Measurements from ENCODE around the gene MACC1.
"Not testable (repeated sequence)": the region's sequence is repeated elsewhere in the genome, so short reads cannot be mapped to it uniquely, and the experiment has no call there.

MACC1 gene

DNA sequence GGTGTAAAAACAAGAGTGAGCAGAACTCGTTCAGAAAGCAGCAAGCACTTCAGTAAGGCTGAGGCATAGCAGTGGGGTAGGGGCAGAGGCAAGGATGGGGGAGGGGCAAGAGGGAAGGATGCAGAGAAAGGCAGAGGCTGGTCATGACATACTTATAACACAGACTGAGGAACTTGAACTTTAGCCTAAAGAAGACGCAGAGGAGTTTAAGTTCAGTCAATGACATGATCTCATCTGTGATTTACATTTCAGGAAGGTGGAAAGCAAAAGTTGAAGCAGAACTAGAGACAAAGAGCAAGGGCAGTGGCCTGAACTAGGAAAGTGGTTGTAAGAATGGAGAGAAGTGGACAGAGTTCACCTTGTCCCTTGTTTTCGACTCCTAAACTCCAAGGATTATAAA is 15.8 kb downstream of the MACC1 start:
- Mint-ChIP-seq H3K27ac (no peak overlapping the region), H3K4me3 (no peak overlapping the region), H3K4me1 (ENCODE audit: low read depth) (peaks cover 4% of the 10 kb centered on the region), H3K27me3 (no peaks in the 10 kb centered on the region), H3K9me3 (ENCODE audit: low read depth) (no peaks in the 10 kb centered on the region), H3K36me3 (no peaks in the 10 kb centered on the region)

DNA sequence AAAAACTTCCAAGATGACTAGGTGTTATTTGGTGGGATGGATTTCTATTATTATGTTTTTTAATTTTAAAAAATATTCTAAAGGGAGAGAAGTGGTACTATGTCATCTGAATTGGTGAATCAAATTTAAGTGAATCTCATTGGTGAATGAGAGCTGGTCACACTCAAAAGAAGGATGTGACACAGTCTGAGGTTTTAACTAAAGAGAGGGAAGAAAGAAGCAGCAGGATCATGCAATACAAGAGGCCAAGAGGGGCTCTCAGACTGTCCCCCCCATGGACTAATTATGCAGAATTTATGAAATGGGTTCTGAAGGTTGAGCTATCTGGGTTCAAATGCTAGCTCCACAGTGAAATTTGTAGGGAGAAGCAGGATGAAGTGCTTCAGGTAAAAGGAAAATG is 16.2 kb downstream of the MACC1 start:
- Mint-ChIP-seq H3K36me3 (no peaks in the 10 kb centered on the region), H3K4me3 (no peak overlapping the region), H3K27me3 (no peaks in the 10 kb centered on the region), H3K27ac (no peak overlapping the region), H3K4me1 (ENCODE audit: low read depth) (peaks cover 4% of the 10 kb centered on the region), H3K9me3 (ENCODE audit: low read depth) (no peaks in the 10 kb centered on the region)

GRCh38 chr7:20200361-20200760 is 16.8 kb downstream of the MACC1 start:
- no peaks in the 10 kb centered on the region for H3K27me3 Mint-ChIP-seq
- H3K4me1 Mint-ChIP-seq (ENCODE audit: low read depth) = peaks cover 4% of the 10 kb centered on the region
- H3K4me3 Mint-ChIP-seq = no peak overlapping the region
- H3K9me3 Mint-ChIP-seq (ENCODE audit: low read depth) = no peaks in the 10 kb centered on the region
- no peak overlapping the region for H3K27ac Mint-ChIP-seq
- no peaks in the 10 kb centered on the region for H3K36me3 Mint-ChIP-seq

DNA sequence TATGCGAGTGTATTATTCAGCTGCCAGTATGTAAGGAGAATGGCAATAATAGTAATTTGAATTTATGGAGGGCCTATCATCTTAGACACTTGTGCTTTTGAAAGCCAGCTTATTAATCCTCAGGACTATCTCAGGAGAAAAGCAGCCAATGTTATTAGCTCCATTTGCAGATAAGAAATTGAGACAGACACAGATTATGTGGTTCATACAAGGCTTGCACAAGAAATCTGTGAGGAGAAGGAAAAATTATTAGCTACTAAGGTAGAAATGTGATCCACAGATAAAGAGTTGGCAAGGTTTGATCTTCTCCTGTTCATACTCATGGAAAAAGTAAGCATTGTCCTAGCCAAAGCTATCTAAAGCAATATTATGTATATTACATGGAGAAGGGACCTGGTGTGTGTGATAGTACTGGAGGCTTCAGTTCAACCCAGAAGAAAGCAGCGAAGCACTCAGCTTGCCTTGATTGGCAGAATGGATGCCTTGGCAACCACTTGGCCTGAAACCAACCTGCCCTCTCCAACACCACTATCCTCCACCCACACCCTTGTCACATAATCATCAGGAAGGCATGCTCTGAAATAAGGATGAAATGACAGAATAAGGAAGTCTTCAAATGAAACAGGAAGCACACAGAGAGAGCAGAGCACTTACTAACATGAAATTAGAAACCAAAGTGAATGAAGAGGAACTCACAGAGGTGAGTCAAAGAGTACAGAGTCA is 18.0 kb downstream of the MACC1 start:
- H3K4me1 Mint-ChIP-seq (ENCODE audit: low read depth) = peaks cover 4% of the 10 kb centered on the region
- peak overlapping the region; percentile 59 for H3K27ac Mint-ChIP-seq
- no peaks in the 10 kb centered on the region for H3K36me3 Mint-ChIP-seq
- no peak overlapping the region for H3K4me3 Mint-ChIP-seq
- H3K27me3 Mint-ChIP-seq = no peaks in the 10 kb centered on the region
- no peaks in the 10 kb centered on the region for H3K9me3 Mint-ChIP-seq (ENCODE audit: low read depth)

DNA sequence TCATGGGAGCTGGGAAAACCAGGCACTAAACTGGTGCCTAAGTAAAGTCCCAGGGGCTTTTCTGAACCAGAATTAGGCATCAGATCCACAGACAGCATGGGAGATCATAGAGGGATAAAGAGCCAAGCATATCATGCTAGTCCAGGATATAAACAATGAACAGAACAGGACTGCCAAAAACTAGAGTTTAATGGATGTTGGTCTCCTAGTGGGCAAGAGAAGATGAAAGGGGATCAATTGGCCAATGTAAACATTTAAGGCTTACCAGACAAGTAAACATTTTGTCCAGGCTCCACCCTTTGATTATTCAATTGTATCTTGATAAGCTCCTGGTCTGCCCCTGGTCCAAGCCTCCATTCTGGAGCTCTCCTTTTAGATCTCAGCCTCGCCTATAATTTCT is 18.9 kb downstream of the MACC1 start:
- no peak overlapping the region for H3K27ac Mint-ChIP-seq
- H3K9me3 Mint-ChIP-seq (ENCODE audit: low read depth) = no peaks in the 10 kb centered on the region
- no peaks in the 10 kb centered on the region for H3K36me3 Mint-ChIP-seq
- no peaks in the 10 kb centered on the region for H3K27me3 Mint-ChIP-seq
- peaks cover 4% of the 10 kb centered on the region for H3K4me1 Mint-ChIP-seq (ENCODE audit: low read depth)
- no peak overlapping the region for H3K4me3 Mint-ChIP-seq

GRCh38 chr7:20197837-20198236 is 19.3 kb downstream of the MACC1 start:
- H3K36me3 Mint-ChIP-seq = no peaks in the 10 kb centered on the region
- no peaks in the 10 kb centered on the region for H3K27me3 Mint-ChIP-seq
- peaks cover 4% of the 10 kb centered on the region for H3K4me1 Mint-ChIP-seq (ENCODE audit: low read depth)
- no peaks in the 10 kb centered on the region for H3K9me3 Mint-ChIP-seq (ENCODE audit: low read depth)
- H3K4me3 Mint-ChIP-seq = no peak overlapping the region
- H3K27ac Mint-ChIP-seq = no peak overlapping the region

DNA sequence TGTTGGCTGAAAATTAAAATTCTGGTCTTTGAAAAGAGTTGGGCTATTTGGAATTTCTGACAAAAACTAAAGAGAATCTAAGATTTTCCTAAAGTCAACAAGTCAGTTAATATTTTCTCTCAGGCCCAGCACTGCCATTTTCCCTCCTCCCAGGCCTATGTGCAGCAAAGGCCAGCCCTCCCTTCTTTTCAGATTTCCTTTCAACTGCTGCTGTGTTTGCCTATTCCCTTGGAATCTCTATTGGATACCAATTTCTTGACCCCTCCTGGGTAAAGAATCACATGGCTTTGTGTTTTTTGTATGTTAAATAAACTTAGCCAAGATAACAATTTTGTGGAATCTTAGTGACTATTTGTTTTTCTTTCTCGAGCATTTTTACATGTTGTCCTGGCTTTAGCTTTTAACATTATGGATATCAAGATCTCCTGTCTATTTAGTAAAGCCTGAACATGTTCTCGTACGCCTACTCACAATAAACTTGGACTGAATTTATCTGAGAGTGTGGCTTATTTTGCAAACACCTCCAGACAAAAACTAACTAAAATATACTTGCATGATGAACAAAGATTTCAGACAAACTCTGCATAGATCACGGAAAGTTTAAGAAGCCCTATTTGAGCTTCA is 19.9 kb downstream of the MACC1 start:
- Mint-ChIP-seq H3K4me1 (ENCODE audit: low read depth) (peaks cover 4% of the 10 kb centered on the region), H3K4me3 (no peak overlapping the region), H3K27me3 (no peaks in the 10 kb centered on the region), H3K36me3 (no peaks in the 10 kb centered on the region), H3K9me3 (ENCODE audit: low read depth) (no peaks in the 10 kb centered on the region), H3K27ac (no peak overlapping the region)

GRCh38 chr7:20194343-20194995 is 22.7 kb downstream of the MACC1 start:
- Mint-ChIP-seq H3K9me3 (ENCODE audit: low read depth) (no peaks in the 10 kb centered on the region), H3K27ac (no peak overlapping the region)

GRCh38 chr7:20193873-20194272 is 23.3 kb downstream of the MACC1 start:
- no peaks in the 10 kb centered on the region for H3K9me3 Mint-ChIP-seq (ENCODE audit: low read depth)
- no peaks in the 10 kb centered on the region for H3K27me3 Mint-ChIP-seq
- H3K36me3 Mint-ChIP-seq = no peaks in the 10 kb centered on the region
- H3K4me1 Mint-ChIP-seq (ENCODE audit: low read depth) = no peaks in the 10 kb centered on the region
- no peak overlapping the region for H3K27ac Mint-ChIP-seq
- no peak overlapping the region for H3K4me3 Mint-ChIP-seq

More at GRCh38 chr7:20194343-20194995, 22.7 kb downstream of the MACC1 start:
- no peaks in the 10 kb centered on the region for H3K36me3 Mint-ChIP-seq
- H3K4me3 Mint-ChIP-seq = no peak overlapping the region
- no peaks in the 10 kb centered on the region for H3K27me3 Mint-ChIP-seq
- peaks cover 3% of the 10 kb centered on the region for H3K4me1 Mint-ChIP-seq (ENCODE audit: low read depth)

- H3K4me3 Mint-ChIP-seq = no peak overlapping the region
- no peaks in the 10 kb centered on the region for H3K4me1 Mint-ChIP-seq (ENCODE audit: low read depth)
- no peaks in the 10 kb centered on the region for H3K9me3 Mint-ChIP-seq (ENCODE audit: low read depth)
- H3K27ac Mint-ChIP-seq = no peak overlapping the region
- H3K27me3 Mint-ChIP-seq = no peaks in the 10 kb centered on the region
- no peaks in the 10 kb centered on the region for H3K36me3 Mint-ChIP-seq
Measured at GRCh38 chr7:20193242-20193777, 23.9 kb downstream of the MACC1 start.

DNA sequence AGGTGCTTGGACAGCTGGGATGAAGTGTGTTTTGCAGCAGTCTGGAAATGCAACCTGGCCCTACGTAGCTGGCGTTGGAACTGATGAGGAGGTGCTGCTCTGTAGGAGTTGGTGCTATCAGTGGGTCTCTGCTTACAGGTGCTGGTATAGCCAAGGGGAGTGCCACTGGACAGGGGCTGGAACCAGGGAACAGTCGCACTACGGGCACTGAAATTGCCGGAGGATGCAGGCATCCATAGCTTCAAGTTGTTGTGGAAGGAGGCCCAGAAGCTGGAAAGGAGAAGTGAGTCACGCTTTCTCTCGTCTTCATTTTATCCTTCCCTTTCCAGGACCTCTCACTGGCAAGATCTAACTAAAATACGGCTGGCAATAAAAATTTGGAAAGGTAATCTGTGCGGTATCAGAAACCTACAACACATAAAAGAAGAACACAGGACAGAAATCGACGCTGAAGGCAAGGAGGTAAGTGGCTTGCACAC is 25.8 kb downstream of the MACC1 start:
- H3K4me1 Mint-ChIP-seq (ENCODE audit: low read depth) = no peaks in the 10 kb centered on the region
- no peak overlapping the region for H3K4me3 Mint-ChIP-seq
- H3K27ac Mint-ChIP-seq = no peak overlapping the region
- no peaks in the 10 kb centered on the region for H3K9me3 Mint-ChIP-seq (ENCODE audit: low read depth)
- no peaks in the 10 kb centered on the region for H3K27me3 Mint-ChIP-seq
- H3K36me3 Mint-ChIP-seq = no peaks in the 10 kb centered on the region

GRCh38 chr7:20190560-20191390 is 26.4 kb downstream of the MACC1 start:
- Mint-ChIP-seq H3K36me3 (no peaks in the 10 kb centered on the region), H3K4me1 (ENCODE audit: low read depth) (no peaks in the 10 kb centered on the region), H3K4me3 (no peak overlapping the region), H3K27ac (no peak overlapping the region), H3K27me3 (no peaks in the 10 kb centered on the region), H3K9me3 (ENCODE audit: low read depth) (no peaks in the 10 kb centered on the region)

- Mint-ChIP-seq H3K27me3 (no peaks in the 10 kb centered on the region), H3K4me1 (ENCODE audit: low read depth) (no peaks in the 10 kb centered on the region), H3K27ac (no peak overlapping the region), H3K9me3 (ENCODE audit: low read depth) (no peaks in the 10 kb centered on the region), H3K4me3 (no peak overlapping the region), H3K36me3 (no peaks in the 10 kb centered on the region)
Measured at GRCh38 chr7:20189852-20190251, 27.3 kb downstream of the MACC1 start.

DNA sequence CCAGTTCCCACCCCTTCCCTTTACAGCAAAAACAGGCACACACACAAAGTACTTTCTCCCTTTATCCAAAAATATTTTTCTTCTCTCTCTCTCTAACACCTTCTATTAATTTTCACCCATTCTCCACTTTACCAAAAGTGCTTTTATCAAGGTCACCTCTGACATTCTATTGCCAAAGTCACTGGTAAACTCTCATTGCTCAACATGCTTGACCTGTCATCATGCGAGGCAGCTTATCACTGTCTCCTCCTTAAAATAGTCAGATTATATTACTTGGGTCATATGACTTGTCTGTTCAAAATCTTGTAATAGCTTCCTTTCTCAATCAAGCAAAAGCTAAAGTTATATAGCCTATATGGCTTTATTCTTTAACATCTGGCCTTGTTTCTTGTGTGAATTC is 28.6 kb downstream of the MACC1 start:
- Mint-ChIP-seq H3K4me3 (no peak overlapping the region), H3K36me3 (no peaks in the 10 kb centered on the region), H3K27ac (no peak overlapping the region), H3K9me3 (ENCODE audit: low read depth) (no peaks in the 10 kb centered on the region), H3K27me3 (no peaks in the 10 kb centered on the region), H3K4me1 (ENCODE audit: low read depth) (no peaks in the 10 kb centered on the region)

- not testable (repeated sequence) for H3K27ac Mint-ChIP-seq, H3K27me3 Mint-ChIP-seq
Measured at GRCh38 chr7:20187850-20188249, 29.3 kb downstream of the MACC1 start.

More at GRCh38 chr7:20187850-20188249, 29.3 kb downstream of the MACC1 start:
- not testable (repeated sequence) for H3K4me1 Mint-ChIP-seq (ENCODE audit: low read depth); H3K36me3 Mint-ChIP-seq; H3K4me3 Mint-ChIP-seq; H3K9me3 Mint-ChIP-seq (ENCODE audit: low read depth)

All from activated naive CD8-positive, alpha-beta T cell (primary cell).